SK-N-SH (cell line): ENCODE results near the gene DSG1.

Source experiments
- EP300 ChIP-seq, 2 experiments: IDR thresholded peaks; 2 replicates each; pipeline versions ENCODE4 v1.4.0 to v1.6.1; 2012; ENCODE audit warnings: borderline replicate concordance in 1 of 2, low read depth in 1 of 2, low read length in 1 of 2
- EZH2phosphoT487 ChIP-seq: fragments of 200-600 bp; sonication (generic); IDR thresholded peaks from 2 replicates; pipeline ENCODE4 v1.6.1; 2017; ENCODE audit warnings: low read depth, mixed run types, mild to moderate bottlenecking, antibody characterized with exemption, moderate library complexity, borderline replicate concordance
- GABPA ChIP-seq: IDR thresholded peaks from 2 replicates; pipeline ENCODE4 v1.4.0; 2012; ENCODE audit warnings: low read depth, mild to moderate bottlenecking
- JUND ChIP-seq: IDR thresholded peaks from 2 replicates; pipeline ENCODE4 v1.4.0; 2012
- POLR2AphosphoS5 ChIP-seq: IDR thresholded peaks from 2 replicates; pipeline ENCODE4 v1.6.1; 2012; ENCODE audit warnings: low read depth, low read length
- RAD21 ChIP-seq: IDR thresholded peaks from 2 replicates; pipeline ENCODE4 v1.6.1; 2012; ENCODE audit warnings: mild to moderate bottlenecking, low read length
- SIN3A ChIP-seq: IDR thresholded peaks from 2 replicates; pipeline ENCODE4 v1.6.1; 2012; ENCODE audit warnings: low read depth, mild to moderate bottlenecking, low read length, moderate library complexity, borderline replicate concordance
- TEAD4 ChIP-seq: IDR thresholded peaks from 2 replicates; pipeline ENCODE4 v1.4.0; 2012; ENCODE audit warnings: mild to moderate bottlenecking, borderline replicate concordance; ENCODE audit not compliant: insufficient read depth
- TF ChIP-seq, protein P1 (sequence below): IDR thresholded peaks from 2 replicates; pipeline ENCODE4 v1.4.0; 2012; ENCODE audit warnings: low read depth, borderline replicate concordance
- TF ChIP-seq, protein P2 (sequence below): IDR thresholded peaks from 2 replicates; pipeline ENCODE4 v1.4.0; 2012; ENCODE audit warnings: low read depth
- TF ChIP-seq, protein P3 (sequence below): fragments of 200-600 bp; sonication (generic); IDR thresholded peaks from 2 replicates; pipeline ENCODE4 v1.6.1; 2017; ENCODE audit warnings: antibody characterized with exemption, mild to moderate bottlenecking, moderate library complexity
- TF ChIP-seq, protein P4 (sequence below): IDR thresholded peaks from 2 replicates; pipeline ENCODE4; 2012
- TF ChIP-seq, protein P5 (sequence below): IDR thresholded peaks from 2 replicates; pipeline ENCODE4 v1.4.0; 2012; ENCODE audit warnings: low read depth, borderline replicate concordance

DNA sequence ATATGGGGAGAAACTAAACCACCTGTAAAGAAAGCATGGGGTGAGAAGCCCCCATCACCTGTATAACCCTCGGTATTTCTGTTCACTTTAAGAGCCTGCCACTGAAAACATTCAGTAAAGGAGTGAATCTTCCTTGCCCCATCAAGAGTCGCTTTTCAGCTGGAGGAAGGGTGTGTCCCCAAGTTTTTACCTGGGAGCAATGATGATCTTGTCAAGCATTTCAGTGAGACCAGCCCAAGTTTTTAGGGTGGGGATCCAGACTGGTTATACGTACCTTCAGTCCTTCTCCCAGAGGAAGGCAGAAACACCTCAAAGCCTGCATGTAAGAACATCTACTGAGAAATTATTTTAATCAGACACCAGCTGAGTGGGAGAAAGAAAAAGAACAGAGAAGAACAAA, at the start of gene DSG1:
- TF ChIP-seq JUND (no peak), TEAD4 (no peak), SIN3A (no peak), RAD21 (no peak), POLR2AphosphoS5 (no peak), GABPA (no peak), EZH2phosphoT487 (no peak), EP300 (IDR thresholded peaks at IDR 0.05; ENCODE audit: borderline replicate concordance in 1 of 2, low read depth in 1 of 2, low read length in 1 of 2) (no peak)
- TF ChIP-seq, protein P1, sequence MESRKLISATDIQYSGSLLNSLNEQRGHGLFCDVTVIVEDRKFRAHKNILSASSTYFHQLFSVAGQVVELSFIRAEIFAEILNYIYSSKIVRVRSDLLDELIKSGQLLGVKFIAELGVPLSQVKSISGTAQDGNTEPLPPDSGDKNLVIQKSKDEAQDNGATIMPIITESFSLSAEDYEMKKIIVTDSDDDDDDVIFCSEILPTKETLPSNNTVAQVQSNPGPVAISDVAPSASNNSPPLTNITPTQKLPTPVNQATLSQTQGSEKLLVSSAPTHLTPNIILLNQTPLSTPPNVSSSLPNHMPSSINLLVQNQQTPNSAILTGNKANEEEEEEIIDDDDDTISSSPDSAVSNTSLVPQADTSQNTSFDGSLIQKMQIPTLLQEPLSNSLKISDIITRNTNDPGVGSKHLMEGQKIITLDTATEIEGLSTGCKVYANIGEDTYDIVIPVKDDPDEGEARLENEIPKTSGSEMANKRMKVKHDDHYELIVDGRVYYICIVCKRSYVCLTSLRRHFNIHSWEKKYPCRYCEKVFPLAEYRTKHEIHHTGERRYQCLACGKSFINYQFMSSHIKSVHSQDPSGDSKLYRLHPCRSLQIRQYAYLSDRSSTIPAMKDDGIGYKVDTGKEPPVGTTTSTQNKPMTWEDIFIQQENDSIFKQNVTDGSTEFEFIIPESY = no peak
- TF ChIP-seq, protein P2, sequence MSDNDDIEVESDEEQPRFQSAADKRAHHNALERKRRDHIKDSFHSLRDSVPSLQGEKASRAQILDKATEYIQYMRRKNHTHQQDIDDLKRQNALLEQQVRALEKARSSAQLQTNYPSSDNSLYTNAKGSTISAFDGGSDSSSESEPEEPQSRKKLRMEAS = no peak
- TF ChIP-seq, protein P3, sequence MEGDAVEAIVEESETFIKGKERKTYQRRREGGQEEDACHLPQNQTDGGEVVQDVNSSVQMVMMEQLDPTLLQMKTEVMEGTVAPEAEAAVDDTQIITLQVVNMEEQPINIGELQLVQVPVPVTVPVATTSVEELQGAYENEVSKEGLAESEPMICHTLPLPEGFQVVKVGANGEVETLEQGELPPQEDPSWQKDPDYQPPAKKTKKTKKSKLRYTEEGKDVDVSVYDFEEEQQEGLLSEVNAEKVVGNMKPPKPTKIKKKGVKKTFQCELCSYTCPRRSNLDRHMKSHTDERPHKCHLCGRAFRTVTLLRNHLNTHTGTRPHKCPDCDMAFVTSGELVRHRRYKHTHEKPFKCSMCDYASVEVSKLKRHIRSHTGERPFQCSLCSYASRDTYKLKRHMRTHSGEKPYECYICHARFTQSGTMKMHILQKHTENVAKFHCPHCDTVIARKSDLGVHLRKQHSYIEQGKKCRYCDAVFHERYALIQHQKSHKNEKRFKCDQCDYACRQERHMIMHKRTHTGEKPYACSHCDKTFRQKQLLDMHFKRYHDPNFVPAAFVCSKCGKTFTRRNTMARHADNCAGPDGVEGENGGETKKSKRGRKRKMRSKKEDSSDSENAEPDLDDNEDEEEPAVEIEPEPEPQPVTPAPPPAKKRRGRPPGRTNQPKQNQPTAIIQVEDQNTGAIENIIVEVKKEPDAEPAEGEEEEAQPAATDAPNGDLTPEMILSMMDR = no peak
- TF ChIP-seq, protein P4, sequence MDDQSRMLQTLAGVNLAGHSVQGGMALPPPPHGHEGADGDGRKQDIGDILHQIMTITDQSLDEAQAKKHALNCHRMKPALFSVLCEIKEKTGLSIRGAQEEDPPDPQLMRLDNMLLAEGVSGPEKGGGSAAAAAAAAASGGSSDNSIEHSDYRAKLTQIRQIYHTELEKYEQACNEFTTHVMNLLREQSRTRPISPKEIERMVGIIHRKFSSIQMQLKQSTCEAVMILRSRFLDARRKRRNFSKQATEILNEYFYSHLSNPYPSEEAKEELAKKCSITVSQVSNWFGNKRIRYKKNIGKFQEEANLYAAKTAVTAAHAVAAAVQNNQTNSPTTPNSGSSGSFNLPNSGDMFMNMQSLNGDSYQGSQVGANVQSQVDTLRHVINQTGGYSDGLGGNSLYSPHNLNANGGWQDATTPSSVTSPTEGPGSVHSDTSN = no peak
- TF ChIP-seq, protein P5, sequence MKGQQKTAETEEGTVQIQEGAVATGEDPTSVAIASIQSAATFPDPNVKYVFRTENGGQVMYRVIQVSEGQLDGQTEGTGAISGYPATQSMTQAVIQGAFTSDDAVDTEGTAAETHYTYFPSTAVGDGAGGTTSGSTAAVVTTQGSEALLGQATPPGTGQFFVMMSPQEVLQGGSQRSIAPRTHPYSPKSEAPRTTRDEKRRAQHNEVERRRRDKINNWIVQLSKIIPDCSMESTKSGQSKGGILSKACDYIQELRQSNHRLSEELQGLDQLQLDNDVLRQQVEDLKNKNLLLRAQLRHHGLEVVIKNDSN = no peak
